Measurements from ENCODE around the gene AVPR2.

AVPR2 gene

DNA sequence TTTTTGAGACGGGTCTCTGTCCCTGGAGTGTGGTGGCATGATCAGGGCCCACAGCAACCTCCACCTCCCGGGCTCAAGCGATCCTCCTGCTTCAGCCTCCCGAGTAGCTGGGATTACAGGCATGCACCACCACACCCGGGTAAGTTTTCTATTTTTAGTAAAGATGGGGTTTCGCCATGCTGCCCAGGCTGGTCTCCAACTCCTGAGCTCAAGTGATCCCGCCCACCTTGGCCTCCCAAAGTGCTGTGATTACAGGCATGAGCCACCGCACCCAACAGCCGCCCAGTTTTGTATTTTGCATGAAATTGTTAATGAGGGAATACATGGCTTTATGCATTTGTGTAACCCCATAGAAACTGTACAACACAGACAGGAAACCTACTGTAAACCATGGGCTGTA is 24.4 kb downstream of the AVPR2 start:
- Histone ChIP-seq H3K79me2 (ENCODE audit: insufficient read depth, low read length) (peaks cover 63% of the 10 kb centered on the region), H2AFZ (ENCODE audit: low read depth, low read length) (no peak overlapping the region), H3K27me3 (ENCODE audit: insufficient read depth, low read length, poor library complexity) (no peaks in the 10 kb centered on the region), H3K36me3 (ENCODE audit: insufficient read depth, low read length) (peaks cover 55% of the 10 kb centered on the region), H3K9me3 (ENCODE audit: insufficient read depth, low read length, severe bottlenecking) (no peaks in the 10 kb centered on the region), H3K4me3 (ENCODE audit: low read depth in 1 of 2, low read length in 2 of 2) (peak overlapping the region; percentile 0 to 50; a peak in 3 of 4 replicates), H3K9ac (ENCODE audit: low read depth, low read length) (peak overlapping the region; percentile 44), H3K4me2 (ENCODE audit: insufficient read depth, low read length) (peak overlapping the region; percentile 57), H3K4me1 (ENCODE audit: insufficient read depth, low read length) (peaks cover 75% of the 10 kb centered on the region), H3K27ac (ENCODE audit: low read length) (peak overlapping the region; percentile 46), H4K20me1 (ENCODE audit: insufficient read depth, low read length) (peaks cover 5% of the 10 kb centered on the region; the same call in 1 of the 2 replicates)
- peak; percentile 28 for DNase-seq
- no peak for ATAC-seq (ENCODE audit: insufficient read depth, low read depth)
- no peak for TF ChIP-seq EZH2 (IDR thresholded peaks at IDR 0.05; ENCODE audit: borderline replicate concordance, low read depth, low read length, severe bottlenecking)
- TF ChIP-seq, protein P1, sequence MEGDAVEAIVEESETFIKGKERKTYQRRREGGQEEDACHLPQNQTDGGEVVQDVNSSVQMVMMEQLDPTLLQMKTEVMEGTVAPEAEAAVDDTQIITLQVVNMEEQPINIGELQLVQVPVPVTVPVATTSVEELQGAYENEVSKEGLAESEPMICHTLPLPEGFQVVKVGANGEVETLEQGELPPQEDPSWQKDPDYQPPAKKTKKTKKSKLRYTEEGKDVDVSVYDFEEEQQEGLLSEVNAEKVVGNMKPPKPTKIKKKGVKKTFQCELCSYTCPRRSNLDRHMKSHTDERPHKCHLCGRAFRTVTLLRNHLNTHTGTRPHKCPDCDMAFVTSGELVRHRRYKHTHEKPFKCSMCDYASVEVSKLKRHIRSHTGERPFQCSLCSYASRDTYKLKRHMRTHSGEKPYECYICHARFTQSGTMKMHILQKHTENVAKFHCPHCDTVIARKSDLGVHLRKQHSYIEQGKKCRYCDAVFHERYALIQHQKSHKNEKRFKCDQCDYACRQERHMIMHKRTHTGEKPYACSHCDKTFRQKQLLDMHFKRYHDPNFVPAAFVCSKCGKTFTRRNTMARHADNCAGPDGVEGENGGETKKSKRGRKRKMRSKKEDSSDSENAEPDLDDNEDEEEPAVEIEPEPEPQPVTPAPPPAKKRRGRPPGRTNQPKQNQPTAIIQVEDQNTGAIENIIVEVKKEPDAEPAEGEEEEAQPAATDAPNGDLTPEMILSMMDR (IDR thresholded peaks at IDR 0.05; ENCODE audit: borderline replicate concordance, extremely low read depth, low read length, poor library complexity, severe bottlenecking): no peak

DNA sequence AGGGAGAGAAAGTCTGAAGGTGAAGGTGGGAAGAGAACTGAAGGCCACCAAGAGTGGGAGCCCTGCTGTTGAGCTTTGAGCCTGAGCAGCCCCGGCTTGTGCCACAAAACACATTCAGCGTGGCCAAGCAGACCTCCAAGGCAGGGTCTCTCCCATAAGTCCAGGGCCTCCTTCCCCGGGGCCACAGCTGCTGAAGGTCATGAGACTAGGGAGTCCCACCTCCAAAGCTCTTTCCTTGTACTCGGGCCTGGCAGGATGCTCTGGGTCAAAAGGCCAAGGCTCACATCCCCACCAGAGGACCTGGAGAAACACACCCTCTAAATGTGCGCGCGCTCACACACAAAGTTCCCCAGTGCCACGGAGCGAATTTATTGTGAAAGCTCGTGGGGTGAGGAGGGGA is 25.1 kb downstream of the AVPR2 start:
- ATAC-seq (ENCODE audit: insufficient read depth, low read depth) (no peak), DNase-seq (no peak)
- peaks cover 63% of the 10 kb centered on the region for H3K79me2 ChIP-seq (ENCODE audit: insufficient read depth, low read length)
- no peaks in the 10 kb centered on the region for H3K9me3 ChIP-seq (ENCODE audit: insufficient read depth, low read length, severe bottlenecking)
- peak overlapping the region; percentile 44 for H3K9ac ChIP-seq (ENCODE audit: low read depth, low read length)
- H3K27me3 ChIP-seq (ENCODE audit: insufficient read depth, low read length, poor library complexity): no peaks in the 10 kb centered on the region
- peaks cover 50% of the 10 kb centered on the region for H3K36me3 ChIP-seq (ENCODE audit: insufficient read depth, low read length)
- peaks cover 74% of the 10 kb centered on the region for H3K4me1 ChIP-seq (ENCODE audit: insufficient read depth, low read length)
- TF ChIP-seq, protein P1 (IDR thresholded peaks at IDR 0.05; ENCODE audit: borderline replicate concordance, extremely low read depth, low read length, poor library complexity, severe bottlenecking): no peak
- no peak for TF ChIP-seq EZH2 (IDR thresholded peaks at IDR 0.05; ENCODE audit: borderline replicate concordance, low read depth, low read length, severe bottlenecking)
- H3K4me2 ChIP-seq (ENCODE audit: insufficient read depth, low read length): peak overlapping the region; percentile 57
- H4K20me1 ChIP-seq (ENCODE audit: insufficient read depth, low read length): no peaks in the 10 kb centered on the region
- no peak overlapping the region for H2AFZ ChIP-seq (ENCODE audit: low read depth, low read length)
- H3K27ac ChIP-seq (ENCODE audit: low read length): peak overlapping the region; percentile 46
- H3K4me3 ChIP-seq (ENCODE audit: low read depth in 1 of 2, low read length in 2 of 2): peak overlapping the region; percentile 0 to 50; a peak in 3 of 4 replicates

DNA sequence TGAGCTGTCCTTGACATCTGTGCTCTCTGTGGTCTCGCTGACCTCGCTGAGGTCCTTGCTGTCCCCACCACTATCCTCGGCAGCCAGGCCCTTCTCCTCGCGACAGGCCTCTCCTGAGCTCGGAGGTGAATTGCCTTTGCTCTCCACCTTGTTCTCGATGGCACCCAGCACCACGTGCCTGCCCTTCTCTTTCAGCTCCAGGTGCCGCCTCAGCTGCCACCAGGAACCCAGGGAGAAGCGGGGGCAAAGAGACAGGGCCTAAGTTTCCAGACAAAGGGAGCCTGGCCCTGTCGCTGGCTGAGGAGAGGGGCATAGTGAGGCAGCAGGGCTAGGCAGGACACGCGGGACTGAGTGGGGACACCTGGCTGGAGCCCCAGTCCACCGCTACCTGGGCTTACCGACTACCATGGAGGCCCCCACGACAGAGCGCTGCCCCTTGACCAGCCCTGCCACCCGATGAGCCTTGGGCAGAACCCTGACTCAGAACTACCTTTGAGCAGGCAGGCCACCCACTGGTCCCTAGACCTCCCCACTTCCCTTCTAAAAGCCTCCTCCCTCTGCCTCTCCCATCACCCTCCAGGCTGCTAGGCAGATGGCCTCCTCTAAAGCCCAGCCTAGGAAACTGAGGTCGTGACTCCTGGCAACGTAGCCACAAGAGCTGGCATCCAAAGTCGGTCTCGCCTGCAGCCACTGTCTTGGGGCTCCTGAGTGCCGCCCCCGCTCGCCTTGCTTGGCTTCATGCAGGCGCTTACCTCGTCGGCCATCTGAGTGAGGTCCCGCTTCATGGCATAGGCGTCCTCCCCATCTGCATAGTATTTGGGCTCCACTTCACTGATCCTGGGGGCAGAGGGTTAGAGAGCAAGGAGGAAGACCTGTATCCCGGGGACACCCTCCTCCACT is 25.8 kb downstream of the AVPR2 start:
- ATAC-seq (ENCODE audit: insufficient read depth, low read depth): no peak
- Histone ChIP-seq H3K9me3 (ENCODE audit: insufficient read depth, low read length, severe bottlenecking) (no peaks in the 10 kb centered on the region), H3K36me3 (ENCODE audit: insufficient read depth, low read length) (peaks cover 43% of the 10 kb centered on the region), H3K4me1 (ENCODE audit: insufficient read depth, low read length) (peaks cover 68% of the 10 kb centered on the region), H3K27ac (ENCODE audit: low read length) (peak overlapping the region; percentile 46), H3K79me2 (ENCODE audit: insufficient read depth, low read length) (peaks cover 60% of the 10 kb centered on the region), H3K4me3 (ENCODE audit: low read depth in 1 of 2, low read length in 2 of 2) (peak overlapping the region in 1 of 2 experiments; percentile 50; a peak in 1 of 4 replicates), H2AFZ (ENCODE audit: low read depth, low read length) (no peak overlapping the region), H4K20me1 (ENCODE audit: insufficient read depth, low read length) (no peaks in the 10 kb centered on the region), H3K4me2 (ENCODE audit: insufficient read depth, low read length) (peak overlapping the region; percentile 57), H3K27me3 (ENCODE audit: insufficient read depth, low read length, poor library complexity) (no peaks in the 10 kb centered on the region), H3K9ac (ENCODE audit: low read depth, low read length) (peak overlapping the region; percentile 44)
- no peak for TF ChIP-seq EZH2 (IDR thresholded peaks at IDR 0.05; ENCODE audit: borderline replicate concordance, low read depth, low read length, severe bottlenecking)
- TF ChIP-seq, protein P1 (IDR thresholded peaks at IDR 0.05; ENCODE audit: borderline replicate concordance, extremely low read depth, low read length, poor library complexity, severe bottlenecking): no peak
- DNase-seq: no peak

All from DND-41 (cell line).